Prostate gland (tissue), 2 donors: ENCODE measurements around the gene MESP2.

Source experiments
- CTCF ChIP-seq, 4 experiments: fragments of 200-600 bp in 2 of 4; fragments of 450-650 bp in 2 of 4; sonication (generic) in 2 of 4; IDR thresholded peaks; 1 replicate in 3 of 4; 2 replicates in 1 of 4; pipeline ENCODE4 v1.5.1; 2016 to 2019; ENCODE audit warnings: antibody characterized with exemption in 4 of 4, mild to moderate bottlenecking in 2 of 4, moderate library complexity in 2 of 4
- POLR2AphosphoS5 ChIP-seq: sonication (generic); formaldehyde crosslinking; IDR thresholded peaks from one replicate; pipeline ENCODE4 v1.6.1; 2017; ENCODE audit warnings: antibody characterized with exemption

DNA sequence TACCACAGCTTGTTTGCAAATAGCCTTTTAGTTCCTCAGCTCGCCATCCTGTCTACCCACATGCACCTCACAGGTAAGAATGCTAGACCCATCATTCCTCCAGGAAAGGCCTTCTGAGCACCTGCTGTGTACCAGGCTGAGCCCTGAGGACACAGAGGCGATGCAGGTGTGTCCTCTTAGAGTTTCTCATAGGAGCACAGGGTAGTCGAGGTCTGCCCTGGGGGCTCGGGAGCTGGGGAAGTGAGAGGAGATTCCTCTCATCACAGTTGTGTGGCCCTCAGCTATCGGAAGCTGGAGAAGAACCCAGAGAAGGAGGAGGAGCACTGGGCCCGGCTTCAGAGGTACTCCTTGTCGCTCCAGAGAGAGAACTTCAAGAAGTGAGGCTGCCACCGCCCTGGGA is 33.1 kb upstream of the MESP2 start:
- no peak for TF ChIP-seq CTCF (IDR thresholded peaks at IDR 0.05)
- no peak for TF ChIP-seq POLR2AphosphoS5
